NCI-H1694 (cell line): Measurements from ENCODE around the gene GCC2.
"Not testable (repeated sequence)": the region's sequence is repeated elsewhere in the genome, so short reads cannot be mapped to it uniquely, and the experiment has no call there.

ENCODE experiments used
- DNase-seq: peaks from one replicate; lab custom pipeline; 2025; lab: John Stamatoyannopoulos, UW

Gene GCC2

GRCh38 chr2:108448678-108449409 is at the start of gene GCC2:
TSS of gene GCC2 (plus strand) at chr2:108449206. CDS start at chr2:108449275, 69 bp downstream.
- peak; percentile 79 for DNase-seq

GRCh38 chr2:108399479-108399878 is 49.5 kb upstream of the GCC2 start:
- no peak for DNase-seq

GRCh38 chr2:108401800-108402199 is 47.2 kb upstream of the GCC2 start:
- no peak for DNase-seq

- no peak for DNase-seq
Measured at GRCh38 chr2:108403494-108403893, 45.5 kb upstream of the GCC2 start.

- DNase-seq, result no peak
Measured at GRCh38 chr2:108404784-108405397, 44.1 kb upstream of the GCC2 start.

- DNase-seq, result no peak
Measured at GRCh38 chr2:108407864-108408729, 40.9 kb upstream of the GCC2 start.

GRCh38 chr2:108409768-108410167 is 39.2 kb upstream of the GCC2 start:
- no peak for DNase-seq

- DNase-seq, result no peak
Measured at GRCh38 chr2:108412995-108413710, 35.9 kb upstream of the GCC2 start.

- no peak for DNase-seq
Measured at GRCh38 chr2:108413711-108414095, 35.3 kb upstream of the GCC2 start.

GRCh38 chr2:108414256-108414876 is 34.6 kb upstream of the GCC2 start:
- no peak for DNase-seq

GRCh38 chr2:108414945-108415344 is 34.1 kb upstream of the GCC2 start:
- DNase-seq, result no peak

- no peak for DNase-seq
Measured at GRCh38 chr2:108417254-108417653, 31.8 kb upstream of the GCC2 start.

- no peak for DNase-seq
Measured at GRCh38 chr2:108418416-108418815, 30.6 kb upstream of the GCC2 start.

- DNase-seq, result no peak
Measured at GRCh38 chr2:108423067-108423466, 25.9 kb upstream of the GCC2 start.

- no peak for DNase-seq
Measured at GRCh38 chr2:108423502-108424251, 25.3 kb upstream of the GCC2 start.

GRCh38 chr2:108428286-108429009 is 20.6 kb upstream of the GCC2 start:
- no peak for DNase-seq

- DNase-seq, result not testable (repeated sequence)
Measured at GRCh38 chr2:108435578-108435977, 13.4 kb upstream of the GCC2 start.

GRCh38 chr2:108436976-108437375 is 12.0 kb upstream of the GCC2 start:
- no peak for DNase-seq

GRCh38 chr2:108441712-108442111 is 7.3 kb upstream of the GCC2 start:
- no peak for DNase-seq
